Peyer's patch (tissue), 4 donors: Measurements from ENCODE around the gene PTGES. TPM values are rescaled to one million over a fixed set of nuclear protein-coding genes. Genes with fewer than 3 reads are reported as not detected.
A peak's percentile ranks its signal among the peaks of the same experiment; 100 is the strongest.

Experiments
- DNase-seq, 3 donors: peaks; one replicate each; pipeline ENCODE4 v3.0.0-alpha.2; 2017 to 2019
- H3K27ac ChIP-seq, 4 donors: fragments of 200-600 bp; sonication (generic); one replicate each; pipeline ENCODE4 v1.5.1; 2016 to 2019
- H3K27me3 ChIP-seq, 2 donors: fragments of 200-600 bp; sonication (generic); one replicate each; pipeline ENCODE4 v1.5.1; 2019
- H3K36me3 ChIP-seq, 3 donors: fragments of 200-600 bp; sonication (generic); one replicate each; pipeline ENCODE4 v1.5.1; 2016 to 2019
- H3K4me1 ChIP-seq, 4 donors: fragments of 200-600 bp; sonication (generic); one replicate each; pipeline ENCODE4 v1.5.1; 2016 to 2019
- H3K4me3 ChIP-seq, 4 donors: fragments of 200-600 bp; sonication (generic); 1 replicate in 3 of 4; 2 replicates in 1 of 4; pipeline ENCODE4 v1.5.1; 2016 to 2019; ENCODE audit warnings: mild to moderate bottlenecking in 1 of 4
- H3K9me3 ChIP-seq, 4 donors: fragments of 200-600 bp; sonication (generic); one replicate each; pipeline ENCODE4 v1.5.1; 2016 to 2019; ENCODE audit warnings: mild to moderate bottlenecking in 1 of 4
- POLR2A ChIP-seq, 2 donors: fragments of 450-650 bp; IDR thresholded peaks; one replicate each; pipeline ENCODE4 v1.5.1; 2017; ENCODE audit warnings: antibody characterized with exemption in 2 of 2, mild to moderate bottlenecking in 2 of 2, moderate library complexity in 2 of 2
- total RNA-seq, 4 donors: library from RNA; depleted of rRNA; stranded (reverse); fragments of >200 nt; gene quantifications; one replicate each; pipeline ENCODE4 v1.1.0, GENCODE V29; 2016
- TF ChIP-seq, protein P1 (sequence below), 6 experiments: fragments of 450-650 bp in 4 of 6; fragments of 200-600 bp in 2 of 6; sonication (generic) in 1 of 6; IDR thresholded peaks; one replicate each; pipeline ENCODE4 v1.5.1; 2017 to 2019; ENCODE audit warnings: antibody characterized with exemption in 6 of 6, mild to moderate bottlenecking in 3 of 6, moderate library complexity in 1 of 6

PTGES gene
- total RNA-seq, 4 donors from 2014 or later = 1.8 to 8.7 (median 6.8) TPM

DNA sequence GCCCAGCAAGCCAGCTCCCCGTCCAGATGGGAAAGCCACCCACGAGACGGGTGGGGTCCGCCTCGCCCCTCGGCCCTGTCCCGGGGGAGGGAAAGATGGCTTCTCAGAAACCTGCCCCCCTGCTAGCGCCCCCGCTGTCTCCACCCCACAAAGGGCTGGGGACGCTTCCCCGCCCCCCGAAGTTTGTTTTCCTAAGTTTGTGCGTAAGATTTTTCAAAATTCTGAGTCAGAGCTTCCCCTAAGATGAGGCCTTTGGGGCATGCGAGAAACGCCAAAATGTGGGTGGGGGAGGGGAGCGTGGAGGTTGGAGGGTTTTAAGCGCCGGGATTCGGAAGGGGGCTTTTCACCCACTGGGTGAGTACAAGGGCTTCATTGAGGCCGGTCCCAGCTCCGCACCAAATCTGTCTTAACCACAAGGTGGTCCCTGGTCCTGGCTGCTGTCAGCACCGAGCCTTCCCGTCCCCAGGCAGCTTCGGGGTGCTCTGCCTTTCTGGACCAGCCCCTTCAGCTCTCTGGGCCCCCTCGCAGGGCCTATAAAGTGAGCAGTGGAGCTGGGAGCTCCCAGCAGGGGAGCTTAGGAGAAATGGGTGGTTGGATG, 55.1 kb downstream of the PTGES start:
- peaks cover 0 to 18% (median 0%) of the 10 kb centered on the region in 4 donors for H3K4me1 ChIP-seq
- no peaks in the 10 kb centered on the region for H3K27me3 ChIP-seq
- H3K36me3 ChIP-seq = no peaks in the 10 kb centered on the region
- H3K4me3 ChIP-seq = peak overlapping the region in 3 of 4 donors; percentile 24 to 43 (median 41)
- peak overlapping the region; percentile 17 to 57 (median 39) for H3K27ac ChIP-seq
- no peak for DNase-seq
- H3K9me3 ChIP-seq = no peaks in the 10 kb centered on the region
- TF ChIP-seq, protein P1, sequence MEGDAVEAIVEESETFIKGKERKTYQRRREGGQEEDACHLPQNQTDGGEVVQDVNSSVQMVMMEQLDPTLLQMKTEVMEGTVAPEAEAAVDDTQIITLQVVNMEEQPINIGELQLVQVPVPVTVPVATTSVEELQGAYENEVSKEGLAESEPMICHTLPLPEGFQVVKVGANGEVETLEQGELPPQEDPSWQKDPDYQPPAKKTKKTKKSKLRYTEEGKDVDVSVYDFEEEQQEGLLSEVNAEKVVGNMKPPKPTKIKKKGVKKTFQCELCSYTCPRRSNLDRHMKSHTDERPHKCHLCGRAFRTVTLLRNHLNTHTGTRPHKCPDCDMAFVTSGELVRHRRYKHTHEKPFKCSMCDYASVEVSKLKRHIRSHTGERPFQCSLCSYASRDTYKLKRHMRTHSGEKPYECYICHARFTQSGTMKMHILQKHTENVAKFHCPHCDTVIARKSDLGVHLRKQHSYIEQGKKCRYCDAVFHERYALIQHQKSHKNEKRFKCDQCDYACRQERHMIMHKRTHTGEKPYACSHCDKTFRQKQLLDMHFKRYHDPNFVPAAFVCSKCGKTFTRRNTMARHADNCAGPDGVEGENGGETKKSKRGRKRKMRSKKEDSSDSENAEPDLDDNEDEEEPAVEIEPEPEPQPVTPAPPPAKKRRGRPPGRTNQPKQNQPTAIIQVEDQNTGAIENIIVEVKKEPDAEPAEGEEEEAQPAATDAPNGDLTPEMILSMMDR (IDR thresholded peaks at IDR 0.05) = no peak
- TF ChIP-seq POLR2A (IDR thresholded peaks at IDR 0.05) = no peak

DNA sequence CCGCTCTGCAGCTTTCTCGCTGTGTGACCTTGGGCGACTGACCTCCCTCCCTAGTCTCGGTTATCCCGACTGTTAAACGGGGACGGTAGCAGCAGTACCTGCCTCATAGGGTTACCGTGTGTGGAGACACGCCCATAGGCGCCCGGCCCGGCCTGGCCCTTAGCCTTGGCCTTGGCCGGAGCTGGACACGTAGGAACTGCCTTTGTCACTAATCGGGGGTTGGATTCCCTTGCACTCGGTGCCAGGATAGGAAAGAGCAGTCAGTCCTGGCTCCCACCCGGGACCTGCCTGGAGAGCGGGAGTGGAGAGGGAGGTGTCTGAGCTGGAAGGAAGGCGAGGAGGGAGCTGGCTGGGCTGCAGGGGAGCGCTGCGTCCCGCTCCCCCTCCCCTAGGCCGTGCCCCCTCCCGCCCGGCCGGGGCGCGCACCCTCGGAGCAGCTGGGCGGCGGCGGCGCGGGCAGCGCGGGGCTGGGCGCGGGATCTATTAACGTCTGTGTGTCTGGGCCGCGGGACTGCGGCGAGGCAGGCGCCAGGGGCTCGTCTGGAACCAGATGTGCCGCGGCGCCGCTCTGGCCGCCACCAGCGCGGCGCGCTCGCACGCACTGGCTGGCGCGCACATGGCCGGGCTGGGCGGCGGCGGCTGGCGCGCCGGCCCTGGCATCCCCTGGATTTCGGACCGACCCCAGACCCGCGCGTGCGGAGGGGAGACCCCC, 55.7 kb downstream of the PTGES start:
- Histone ChIP-seq H3K4me1 (peaks cover 0 to 11% (median 0%) of the 10 kb centered on the region in 4 donors), H3K27ac (peak overlapping the region; percentile 17 to 57 (median 39)), H3K4me3 (peak overlapping the region in 3 of 4 donors; percentile 24 to 43 (median 41)), H3K9me3 (no peaks in the 10 kb centered on the region), H3K27me3 (no peaks in the 10 kb centered on the region), H3K36me3 (no peaks in the 10 kb centered on the region)
- DNase-seq = no peak
- TF ChIP-seq, protein P1 (IDR thresholded peaks at IDR 0.05) = no peak
- no peak for TF ChIP-seq POLR2A (IDR thresholded peaks at IDR 0.05)

DNA sequence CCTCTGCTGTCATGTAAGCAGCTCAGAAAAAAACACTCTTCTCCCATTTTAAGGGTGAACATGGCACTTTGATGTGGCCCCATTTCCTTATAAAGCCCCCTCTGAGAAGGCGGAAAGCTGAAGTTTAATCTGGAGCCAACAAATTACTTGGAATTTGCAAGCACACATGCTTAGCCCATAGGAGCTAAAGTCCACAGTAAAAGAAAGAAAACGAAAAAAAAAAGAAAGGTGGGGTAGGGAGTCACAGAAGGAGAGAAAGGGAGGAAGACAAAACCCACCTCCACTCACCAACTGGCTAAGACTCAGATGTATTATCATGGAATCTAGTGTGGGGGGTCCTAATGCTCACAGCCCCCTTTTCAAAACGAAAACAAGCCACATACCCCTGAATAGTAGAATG, 57.0 kb downstream of the PTGES start:
- Histone ChIP-seq H3K27ac (no peak overlapping the region), H3K36me3 (no peaks in the 10 kb centered on the region), H3K4me1 (peaks cover 0 to 10% (median 0%) of the 10 kb centered on the region in 4 donors), H3K27me3 (no peaks in the 10 kb centered on the region), H3K4me3 (no peak overlapping the region), H3K9me3 (no peaks in the 10 kb centered on the region)
- DNase-seq = no peak
- TF ChIP-seq, protein P1 (IDR thresholded peaks at IDR 0.05) = no peak
- TF ChIP-seq POLR2A (IDR thresholded peaks at IDR 0.05) = no peak

DNA sequence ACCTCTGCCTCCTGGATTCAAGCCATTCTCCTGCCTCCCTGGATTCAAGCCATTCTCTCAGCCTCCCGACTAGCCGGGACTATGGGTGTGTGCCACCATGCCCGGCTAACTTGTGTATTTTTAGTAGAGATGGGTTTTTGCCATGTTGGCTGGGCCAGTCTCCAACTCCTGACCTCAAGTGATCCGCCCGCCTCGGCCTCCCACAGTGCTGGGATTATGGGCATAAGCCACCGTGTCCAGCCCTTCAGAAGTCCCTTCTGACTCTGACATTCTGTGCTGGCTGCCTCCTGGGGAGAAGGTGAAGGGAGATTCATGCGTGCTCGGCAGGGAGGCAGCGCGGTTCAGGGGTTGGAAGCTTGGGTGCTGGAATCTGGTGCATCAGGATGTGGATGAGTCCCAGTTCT, 58.6 kb downstream of the PTGES start:
- H3K27me3 ChIP-seq = no peaks in the 10 kb centered on the region
- DNase-seq = no peak
- H3K36me3 ChIP-seq = no peaks in the 10 kb centered on the region

DNA sequence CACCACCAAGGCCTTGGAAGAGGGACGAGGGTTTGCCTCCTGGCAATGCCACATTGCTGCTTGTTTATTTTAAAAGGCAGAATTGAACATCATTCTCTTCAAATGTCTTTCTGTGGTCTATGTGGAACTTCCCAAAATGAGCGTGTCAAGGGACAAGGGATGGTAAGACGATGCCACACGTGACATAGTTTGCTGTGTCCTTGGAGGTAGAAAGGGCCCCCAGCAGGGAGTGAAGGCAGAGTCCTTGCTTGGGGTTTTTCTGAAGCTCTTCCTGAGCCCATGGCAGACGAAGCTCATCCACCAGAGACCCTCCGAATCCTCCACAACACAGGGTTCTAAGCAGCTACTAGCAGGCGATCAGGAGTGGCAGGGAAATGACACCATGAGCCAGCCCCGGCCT, 59.1 kb downstream of the PTGES start:
- H3K27ac ChIP-seq = no peak overlapping the region
- H3K4me1 ChIP-seq = peaks cover 0 to 10% (median 0%) of the 10 kb centered on the region in 4 donors
- H3K36me3 ChIP-seq = no peaks in the 10 kb centered on the region
- H3K9me3 ChIP-seq = no peaks in the 10 kb centered on the region
- no peaks in the 10 kb centered on the region for H3K27me3 ChIP-seq
- no peak for DNase-seq
- no peak overlapping the region for H3K4me3 ChIP-seq
- no peak for TF ChIP-seq POLR2A (IDR thresholded peaks at IDR 0.05)
- TF ChIP-seq, protein P1 (IDR thresholded peaks at IDR 0.05) = no peak

More for the DNA sequence above, 58.6 kb downstream of the PTGES start:
- no peaks in the 10 kb centered on the region for H3K9me3 ChIP-seq
- no peak overlapping the region for H3K27ac ChIP-seq
- no peak overlapping the region for H3K4me3 ChIP-seq
- no peak for TF ChIP-seq POLR2A (IDR thresholded peaks at IDR 0.05)
- TF ChIP-seq, protein P1 (IDR thresholded peaks at IDR 0.05) = no peak
- H3K4me1 ChIP-seq = peaks cover 0 to 10% (median 0%) of the 10 kb centered on the region in 4 donors
